Hematopoietic multipotent progenitor cell treated with erythropoietin and hydrocortisone succinate and interleukin-3 and kit ligand, for 6 days (in vitro differentiated cells): ENCODE data around the gene STX8.

Experiments
- DNase-seq: peaks from one replicate; pipeline ENCODE4 v3.0.0-alpha.2; 2015

Gene STX8

DNA sequence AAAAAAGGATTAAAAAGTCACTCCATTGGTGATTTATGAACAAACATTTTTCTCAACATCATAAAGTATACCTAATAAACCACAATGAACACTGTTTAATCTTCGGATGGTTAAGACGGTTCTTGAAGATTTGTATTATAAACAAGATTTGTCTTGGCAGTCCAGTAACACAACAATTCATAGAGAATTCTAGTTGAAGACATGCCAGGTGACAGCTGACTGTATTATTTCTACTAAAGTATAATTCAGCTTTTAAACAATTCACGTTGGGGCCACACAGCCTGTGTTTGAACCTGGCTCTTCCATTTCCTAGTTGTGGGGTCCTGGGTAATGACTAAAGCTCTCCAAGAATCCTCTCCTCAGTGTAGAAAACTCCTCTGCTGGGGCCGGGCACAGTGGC, 22.0 kb downstream of the STX8 start:
- DNase-seq, result no peak

DNA sequence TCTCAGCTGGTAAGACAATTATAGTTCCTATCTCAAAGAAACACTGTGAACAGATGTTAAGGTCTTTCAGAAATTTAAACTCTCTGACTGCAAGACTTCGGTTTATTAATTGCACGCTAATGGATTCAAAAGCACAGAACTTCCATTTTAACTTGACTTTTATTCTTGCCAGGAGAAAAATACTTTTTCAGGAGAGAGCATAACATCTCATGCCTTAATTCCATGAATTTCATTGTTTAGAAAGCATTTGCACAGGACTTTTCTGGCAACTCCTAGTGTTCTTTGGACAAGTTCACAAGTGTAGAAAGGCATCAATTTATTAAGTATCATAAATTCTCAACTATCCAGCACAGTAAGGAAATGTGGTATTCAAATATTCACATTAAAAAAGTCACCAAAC, 22.4 kb downstream of the STX8 start:
- no peak for DNase-seq

DNA sequence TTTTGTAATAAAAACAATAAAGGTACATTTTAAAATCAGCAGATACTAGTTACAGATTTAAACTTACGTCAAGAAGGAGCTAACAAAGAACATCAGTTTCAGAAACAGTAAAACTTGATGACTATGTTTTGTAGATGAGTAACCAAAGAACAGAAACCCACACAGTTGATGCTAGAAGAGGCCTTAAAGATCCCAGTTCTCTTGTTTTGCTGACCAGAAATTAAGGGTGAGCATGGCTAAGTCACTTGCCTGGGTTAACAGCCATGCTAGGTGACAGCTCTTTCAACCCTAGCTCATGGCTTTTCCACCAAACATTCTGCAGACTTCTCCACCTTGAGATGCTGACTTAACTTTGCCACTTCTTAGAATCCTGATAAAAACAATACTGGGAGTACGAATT, 26.4 kb downstream of the STX8 start:
- DNase-seq, result no peak

DNA sequence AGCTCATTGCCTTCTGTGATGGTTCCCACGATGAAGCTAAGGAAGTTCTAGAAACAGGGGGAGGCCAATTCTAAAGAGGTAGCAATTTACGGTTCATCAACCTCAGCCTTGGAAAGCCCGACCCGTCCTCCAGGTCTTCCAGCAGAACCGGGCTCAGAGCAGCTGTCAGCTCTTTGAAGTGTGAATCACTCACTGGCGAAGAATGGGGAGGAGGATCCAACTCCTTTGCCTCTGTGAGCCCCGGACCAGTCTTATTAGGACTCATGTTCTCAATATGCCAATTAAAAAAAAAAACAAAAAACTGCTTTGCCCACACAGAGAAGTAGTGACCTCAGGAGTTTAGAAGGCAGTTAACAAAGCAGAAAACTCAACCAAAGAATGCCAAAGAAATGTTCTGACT, 31.4 kb downstream of the STX8 start:
- DNase-seq, result no peak

DNA sequence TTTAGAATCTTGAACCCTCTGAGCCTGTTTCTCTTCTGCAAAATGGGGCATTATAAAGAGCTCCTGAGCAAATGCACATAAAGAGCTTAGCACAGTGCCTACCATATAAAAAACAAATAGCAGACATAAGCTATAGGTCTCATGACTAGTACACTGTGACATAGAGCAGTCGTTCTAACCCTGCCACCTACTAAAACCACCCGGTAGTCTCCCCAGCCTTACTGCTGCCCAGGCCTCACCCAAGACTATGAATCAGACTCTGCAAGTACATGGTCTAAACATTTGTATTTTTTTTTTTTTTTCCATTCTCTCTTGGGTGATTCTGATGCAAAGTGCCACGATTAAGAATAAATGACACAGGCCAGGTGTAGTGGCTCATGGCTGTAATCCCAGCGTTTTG, 33.9 kb downstream of the STX8 start:
- DNase-seq, result no peak

DNA sequence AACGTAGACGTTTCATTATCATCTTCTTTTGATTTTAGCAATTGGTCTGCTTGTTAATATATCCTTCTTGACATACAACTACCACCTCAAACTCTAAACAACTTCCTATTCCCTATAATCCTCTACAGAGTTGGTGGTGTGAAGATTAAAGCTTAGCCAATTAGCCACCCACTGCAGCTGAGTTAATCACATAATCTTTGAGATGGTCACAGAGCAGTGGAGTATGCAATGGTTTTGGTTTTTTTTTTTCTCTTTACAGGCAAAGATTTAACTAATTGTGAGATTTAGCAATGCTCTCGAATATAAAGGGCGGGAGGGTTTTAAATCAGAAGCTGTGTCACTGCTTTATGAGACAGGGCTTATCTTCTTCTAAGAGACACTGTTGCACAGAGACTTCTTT, 37.0 kb downstream of the STX8 start:
- no peak for DNase-seq

DNA sequence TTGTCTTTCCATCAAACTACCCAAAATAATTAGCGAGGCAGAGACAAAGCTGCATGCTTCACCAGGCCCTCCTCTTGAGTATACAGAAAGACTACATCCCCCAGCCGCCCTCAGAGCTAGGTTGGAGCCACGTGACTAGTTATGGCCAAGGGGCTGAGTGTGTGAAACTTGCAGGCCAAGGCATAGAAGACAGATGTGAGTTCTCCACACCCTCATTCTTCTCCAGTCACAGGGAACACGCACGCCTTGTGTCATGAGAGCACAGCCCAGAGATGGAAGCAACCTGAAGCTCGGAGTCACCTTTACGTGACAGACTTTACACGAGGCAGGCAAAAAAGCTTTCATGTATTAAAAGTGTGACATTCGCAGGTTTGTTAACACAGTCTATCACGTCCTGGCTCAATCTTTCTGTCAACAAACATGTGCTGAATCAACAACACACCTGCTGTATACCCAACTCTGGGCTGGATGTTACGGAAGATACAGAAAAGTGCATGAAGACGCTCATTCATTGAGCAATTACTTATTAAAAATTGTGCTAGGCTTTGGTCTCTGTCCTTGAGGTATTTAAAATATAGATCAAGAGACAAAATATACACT, 38.3 kb downstream of the STX8 start:
- no peak for DNase-seq

DNA sequence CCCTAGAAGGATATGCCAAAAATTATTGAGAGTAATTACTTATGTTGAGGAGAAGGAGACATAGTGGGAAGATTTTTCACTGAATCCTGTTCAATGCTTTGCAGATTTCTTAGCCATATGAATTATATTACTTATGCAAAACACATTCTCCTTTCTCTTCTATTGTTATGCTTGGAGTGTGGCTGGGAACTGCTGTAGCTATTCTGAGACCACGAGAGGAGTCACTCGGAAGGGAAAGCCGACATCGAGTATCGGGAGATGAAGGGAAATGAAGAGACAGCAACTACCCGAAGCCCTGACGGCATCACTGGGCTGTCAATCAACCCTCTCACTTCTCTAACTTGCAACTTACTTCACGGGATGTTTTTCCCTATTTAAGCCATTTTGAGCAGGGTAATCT, 39.6 kb downstream of the STX8 start:
- DNase-seq, result no peak

DNA sequence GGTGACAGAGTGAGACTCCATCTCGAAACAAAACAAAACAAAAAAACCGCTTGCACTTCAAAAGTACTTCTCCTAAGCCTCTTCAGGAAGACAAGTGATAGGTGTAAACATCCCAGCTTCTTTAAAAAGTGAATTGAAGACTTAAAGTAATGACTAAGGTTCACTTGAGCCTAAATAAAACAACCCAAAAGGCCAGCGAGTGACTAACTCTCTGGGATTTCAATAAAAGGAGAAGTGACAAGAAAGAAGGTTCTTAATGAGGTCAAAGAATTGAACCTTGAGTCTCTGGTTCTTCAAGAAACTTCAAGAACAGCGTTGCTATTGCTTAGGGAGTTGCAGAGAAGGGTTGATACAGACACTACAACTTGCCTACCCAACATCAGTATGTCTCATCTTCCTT, 42.2 kb downstream of the STX8 start:
- DNase-seq, result no peak

DNA sequence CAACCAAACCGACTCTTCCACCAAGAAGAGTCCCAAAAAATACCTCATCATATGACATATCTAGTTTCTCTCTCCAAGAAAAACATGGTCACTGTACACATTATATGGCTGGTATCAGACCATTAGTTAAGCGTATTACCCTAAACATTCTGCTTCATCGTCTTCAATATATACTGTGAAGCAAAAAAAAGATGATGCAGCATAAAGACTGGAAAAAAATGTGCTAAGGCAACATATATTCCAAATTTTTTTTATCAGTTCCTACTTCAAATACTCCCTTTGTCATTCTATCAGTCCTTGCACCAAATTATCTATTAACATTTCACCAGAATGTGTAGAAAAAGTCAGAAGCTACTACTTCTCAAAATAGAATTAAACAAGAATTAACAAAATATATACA, 42.9 kb downstream of the STX8 start:
- DNase-seq, result no peak

DNA sequence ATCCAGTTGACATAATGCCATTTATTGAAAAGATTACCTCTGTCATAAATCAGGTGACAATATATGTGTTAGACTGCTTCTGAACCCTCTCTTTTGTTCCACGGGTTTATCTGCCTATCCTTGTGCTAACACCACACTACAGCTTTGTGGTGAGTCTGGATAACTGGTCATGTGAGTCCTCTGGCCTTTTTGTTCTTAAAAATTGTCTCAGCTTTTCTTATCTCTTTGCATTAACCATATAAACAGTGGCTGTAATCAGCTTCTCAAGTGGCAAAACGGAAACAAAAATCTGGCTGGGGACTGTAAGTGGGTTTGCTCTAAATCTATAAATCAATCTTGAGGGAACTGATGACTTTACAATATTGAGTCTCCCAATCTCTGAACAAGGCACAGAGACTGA, 44.6 kb downstream of the STX8 start:
- DNase-seq, result peak; percentile 70

DNA sequence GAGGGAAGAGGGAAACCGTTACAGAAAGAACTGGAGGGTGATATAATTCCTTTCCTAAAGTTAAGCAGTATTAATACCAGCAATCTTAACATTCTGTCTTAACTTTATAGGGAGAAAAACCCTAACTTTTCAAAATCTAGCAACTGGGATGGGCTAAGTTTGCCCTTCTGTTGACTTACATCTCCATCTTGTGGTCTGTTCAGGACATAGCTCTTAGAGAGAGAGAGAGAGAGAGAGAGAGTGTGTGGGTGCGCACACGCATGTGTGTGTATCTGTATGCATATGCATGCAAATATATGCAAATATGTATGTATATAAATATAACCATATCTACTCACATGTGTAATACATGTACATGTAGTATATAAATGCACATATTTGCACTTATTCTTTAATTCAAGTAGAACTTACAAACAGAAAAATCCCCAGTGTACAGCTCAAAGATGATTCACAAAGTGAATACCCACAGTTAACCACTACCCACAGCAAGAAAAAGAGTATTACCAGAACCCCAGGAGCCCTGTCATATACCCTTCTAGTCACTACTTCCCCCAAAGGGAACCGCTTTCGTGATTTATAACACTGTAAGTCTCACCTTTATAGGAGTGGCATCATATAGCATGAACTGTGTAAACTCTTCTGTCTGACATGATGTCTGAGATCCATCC, 46.5 kb downstream of the STX8 start:
- peak; percentile 50 for DNase-seq

DNA sequence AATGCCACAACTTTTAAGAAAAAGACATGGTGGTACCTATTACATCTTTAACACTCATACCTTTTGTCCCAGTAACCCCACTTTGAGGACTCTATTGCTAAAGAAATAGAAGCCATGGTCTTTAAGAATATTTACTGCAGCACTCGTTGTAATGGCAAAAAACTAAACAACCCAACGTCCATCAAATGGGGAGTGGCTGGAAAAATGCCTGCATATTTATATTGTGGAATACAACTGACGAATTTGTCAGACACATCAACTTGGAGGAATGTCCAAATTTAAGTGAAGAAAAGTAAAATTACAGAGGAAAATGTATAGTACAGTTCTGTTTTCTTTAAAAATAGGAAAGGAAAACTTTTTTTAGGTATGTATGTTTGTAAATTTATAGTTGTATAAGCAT, 47.8 kb downstream of the STX8 start:
- no peak for DNase-seq

DNA sequence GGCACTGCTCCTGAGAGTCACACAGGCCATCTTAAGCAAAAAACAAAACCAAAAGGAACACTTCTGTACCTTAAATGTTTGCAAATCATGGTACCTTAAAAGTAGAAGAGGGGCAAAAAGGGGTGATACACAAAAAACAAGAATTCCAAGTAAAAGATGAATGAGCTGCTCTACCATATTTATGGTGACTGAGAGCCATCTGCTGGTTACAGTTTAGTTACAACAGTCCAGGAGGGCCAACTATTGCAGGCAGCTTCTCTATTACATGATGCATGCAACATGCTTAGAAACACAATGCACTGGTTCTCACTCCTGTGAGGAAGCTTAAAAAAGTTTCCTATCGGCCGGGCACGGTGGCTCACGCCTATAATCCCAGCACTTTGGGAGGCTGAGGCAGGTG, 53.5 kb downstream of the STX8 start:
- peak; percentile 76 for DNase-seq

DNA sequence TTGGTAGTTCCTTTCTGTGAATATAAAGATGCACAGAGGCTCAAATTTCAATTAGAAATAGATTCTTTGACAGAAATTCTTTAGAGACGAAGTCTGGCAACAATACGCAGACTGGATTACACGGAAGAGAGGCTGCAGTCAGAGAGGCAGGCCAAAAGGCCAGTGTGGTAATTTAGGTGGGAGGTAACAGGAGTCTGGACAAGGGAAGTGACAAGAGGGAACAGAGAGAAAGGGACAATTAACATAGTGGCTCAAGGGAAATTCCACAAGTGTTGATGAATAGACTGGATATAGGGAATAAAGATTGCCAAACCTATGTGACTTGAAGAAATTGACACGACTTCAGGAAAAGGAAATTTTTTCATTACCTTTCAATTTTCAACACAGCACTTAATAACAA, 54.6 kb downstream of the STX8 start:
- no peak for DNase-seq

DNA sequence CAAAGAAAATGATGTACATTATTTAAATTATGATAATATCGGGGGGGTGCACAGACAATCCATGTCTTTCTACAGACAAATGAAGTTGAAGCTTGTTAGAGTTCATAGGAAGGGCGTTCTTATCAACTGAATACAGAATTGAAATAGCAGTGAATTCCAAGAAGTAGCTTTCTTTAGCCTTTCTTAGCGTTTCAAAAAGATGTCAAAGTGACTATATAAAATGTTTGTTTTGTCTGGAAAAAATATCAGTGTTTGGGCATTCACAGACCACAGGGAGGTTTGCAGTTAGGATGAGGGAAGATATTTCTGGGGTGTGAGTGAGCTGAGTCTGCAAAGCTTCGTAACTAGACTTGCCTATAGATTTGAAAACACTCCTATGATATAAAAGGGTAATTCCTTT, 55.0 kb downstream of the STX8 start:
- peak; percentile 38 for DNase-seq

DNA sequence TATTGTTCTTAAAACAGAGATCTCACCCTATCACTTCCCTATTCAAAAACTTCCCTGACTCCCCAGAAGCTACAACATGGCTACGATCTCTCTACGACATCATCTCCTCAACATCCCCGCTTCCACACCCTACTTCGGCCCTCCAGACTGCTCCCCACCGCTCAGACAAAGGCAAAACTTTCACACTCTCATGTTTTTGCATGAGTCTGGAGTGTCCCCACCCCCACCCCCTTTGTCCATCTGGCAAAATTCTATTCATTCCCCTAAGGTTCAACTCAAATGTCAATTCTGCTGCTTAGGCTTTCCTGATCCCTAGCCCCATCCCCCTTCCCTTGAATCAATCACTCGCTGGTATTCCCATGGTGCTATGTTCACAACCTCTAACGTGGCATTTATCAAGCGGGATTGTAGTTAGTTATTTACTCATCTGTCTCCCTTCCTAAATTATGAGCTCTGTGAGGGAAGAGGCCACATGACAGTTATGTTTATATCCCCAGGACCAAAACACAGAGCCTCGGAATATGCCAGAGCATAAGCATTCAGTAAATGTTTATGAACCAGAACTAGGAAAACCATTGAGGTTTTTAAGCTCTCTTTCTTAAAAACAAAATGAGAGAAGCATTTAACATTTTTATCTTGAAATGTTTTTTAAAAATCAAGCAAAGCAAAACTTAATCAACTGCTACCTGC, 55.9 kb downstream of the STX8 start:
- DNase-seq, result no peak

DNA sequence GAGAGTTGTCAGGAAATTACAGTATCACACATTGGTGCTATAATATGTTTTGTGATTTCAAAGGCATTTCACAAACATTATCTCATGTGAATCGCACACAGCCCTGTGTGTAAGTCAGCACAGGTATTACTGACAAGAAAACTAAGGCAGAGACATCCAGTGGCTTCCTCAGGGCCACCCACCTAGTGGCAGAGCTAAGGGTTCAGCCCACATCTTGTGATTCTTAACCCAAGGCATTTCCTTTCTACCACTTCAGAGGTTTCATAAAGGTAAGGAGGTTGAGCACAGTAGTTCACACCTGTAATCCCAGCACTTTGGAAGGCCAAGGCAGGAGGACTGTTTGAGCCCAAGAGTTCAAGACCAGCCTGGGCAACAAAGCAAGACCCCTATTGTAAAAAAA, 58.2 kb downstream of the STX8 start:
- no peak for DNase-seq

DNA sequence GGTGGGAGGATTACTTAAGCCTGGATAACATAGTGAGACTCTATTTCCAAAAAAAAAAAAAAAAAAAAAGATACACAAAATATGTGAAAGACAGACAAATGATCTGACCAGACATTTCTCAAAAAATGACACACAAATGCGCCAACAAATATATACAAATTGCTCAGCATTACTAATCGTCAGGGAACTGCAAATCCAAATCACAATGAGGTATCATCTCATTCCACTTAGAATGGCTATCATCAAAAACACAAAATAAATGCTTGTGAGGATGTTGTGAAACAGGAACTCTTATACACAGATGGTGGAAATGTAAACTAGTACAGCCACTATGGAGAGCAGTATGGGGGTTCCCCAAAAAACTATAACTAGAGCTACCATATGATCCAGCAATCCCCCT, 62.4 kb downstream of the STX8 start:
- DNase-seq, result no peak

DNA sequence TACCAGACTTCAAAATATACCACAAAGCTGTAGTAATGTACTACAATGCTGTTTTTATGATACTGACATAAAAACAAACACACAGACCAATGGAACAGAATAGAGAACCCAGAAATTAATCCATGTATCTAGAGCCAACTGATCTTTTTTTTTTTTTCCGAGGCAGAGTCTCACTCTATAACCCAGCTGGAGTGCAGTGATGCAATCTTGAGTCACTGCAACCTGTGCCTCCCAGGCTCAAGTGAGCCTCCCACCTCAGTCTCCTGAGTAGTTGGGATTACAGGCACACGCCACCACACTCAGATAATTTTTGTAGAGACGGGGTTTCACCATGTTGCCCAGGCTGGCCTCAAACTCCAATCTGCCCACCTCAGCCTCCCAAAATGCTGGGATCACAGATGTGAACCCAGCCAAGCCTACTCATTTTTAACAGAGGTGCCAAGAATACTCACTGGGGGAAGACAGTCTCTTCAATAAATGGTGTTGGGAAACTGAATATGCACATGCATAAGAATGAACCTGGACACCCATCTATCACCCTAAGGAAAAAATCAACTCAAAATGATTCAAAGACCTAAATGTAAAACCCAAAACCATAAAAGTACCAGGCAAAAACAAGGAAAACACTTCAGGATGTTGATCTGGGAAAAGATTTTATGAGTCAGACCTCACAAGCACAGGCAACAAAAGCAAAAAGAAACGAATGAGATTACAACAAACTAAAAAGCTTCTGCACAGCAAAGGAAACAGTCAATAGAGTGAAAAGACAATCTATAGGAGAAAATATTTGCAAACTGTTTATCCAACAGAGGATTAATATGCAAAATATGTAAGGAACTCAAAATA, 63.1 kb downstream of the STX8 start:
- no peak for DNase-seq

DNA sequence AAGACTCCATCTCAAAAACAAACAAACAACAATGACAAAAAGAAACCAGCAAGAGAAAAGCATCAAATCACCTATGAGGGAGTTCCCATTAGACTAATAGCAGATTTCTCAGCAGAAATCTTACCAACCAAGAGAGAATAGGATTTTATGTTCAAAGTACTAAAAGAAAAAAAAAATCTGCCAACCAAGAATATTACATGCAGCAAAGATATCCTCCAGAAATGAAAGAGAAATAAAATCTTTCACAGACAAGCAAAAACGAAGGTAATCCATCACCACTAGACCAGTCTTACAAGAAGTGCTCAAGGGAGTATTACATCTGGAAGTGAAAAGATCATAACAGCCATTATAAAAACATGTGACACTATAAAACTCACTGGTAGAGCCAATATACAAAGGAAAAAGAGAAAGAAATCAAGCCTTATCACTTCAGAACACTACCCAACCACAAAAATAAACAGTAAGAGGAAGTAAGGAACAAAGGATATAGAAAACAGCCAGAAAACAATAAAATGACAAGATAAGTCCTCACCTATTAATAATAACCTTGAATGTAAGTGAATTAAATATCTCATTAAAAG, 66.3 kb downstream of the STX8 start:
- DNase-seq, result peak; percentile 49

DNA sequence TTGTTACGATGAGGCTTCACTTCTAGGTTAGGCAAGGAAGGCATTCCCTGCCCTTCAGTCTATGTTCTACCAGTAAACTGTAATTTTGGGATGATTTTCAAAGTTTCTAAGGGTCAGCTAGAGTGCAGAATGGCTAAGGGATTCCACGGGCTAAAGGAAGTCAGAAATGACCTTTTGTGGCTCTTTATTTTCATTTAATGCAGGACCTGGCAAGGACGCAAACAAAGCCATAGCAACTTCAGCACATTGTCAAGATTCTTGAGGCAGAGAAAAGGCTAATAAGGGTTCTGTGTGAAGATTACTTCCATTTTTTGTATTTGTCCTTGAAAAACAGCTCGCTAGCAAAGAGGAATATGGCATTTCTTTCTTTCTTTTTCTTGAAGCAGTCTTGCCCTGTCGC, 76.6 kb downstream of the STX8 start:
- no peak for DNase-seq

DNA sequence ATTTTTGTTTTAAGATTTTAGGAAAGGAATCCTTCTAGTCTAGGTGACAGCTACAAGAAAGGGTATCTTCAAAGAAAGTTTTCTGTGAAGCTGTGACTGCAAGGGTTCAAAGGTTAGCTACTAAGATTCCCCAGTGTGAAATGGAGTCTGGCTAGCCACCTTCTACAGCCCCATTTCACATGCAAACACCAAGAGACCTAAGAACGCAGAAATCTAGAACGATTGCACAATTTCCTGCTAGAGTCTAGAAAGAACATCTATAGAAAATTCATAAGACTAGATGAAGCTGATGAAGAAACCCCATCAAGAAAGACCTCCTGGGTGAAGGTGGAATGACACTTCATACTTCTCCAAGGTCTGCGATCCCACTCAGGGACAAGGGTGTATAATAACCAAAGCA, 77.1 kb downstream of the STX8 start:
- DNase-seq, result peak; percentile 10
